Tibial nerve (tissue), 4 donors: Measurements from ENCODE around the gene CNIH3. TPM values are rescaled to one million over a fixed set of nuclear protein-coding genes. Genes with fewer than 3 reads are reported as not detected.

Experiments used
- DNase-seq, 2 donors: peaks; one replicate each; pipeline ENCODE4 v3.0.0-alpha.2; 2019; ENCODE audit warnings: low spot score in 2 of 2
- H3K27ac ChIP-seq, 4 donors: fragments of 200-600 bp; sonication (generic) in 3 of 4; one replicate each; pipeline ENCODE4 v1.5.1; 2017 to 2019; ENCODE audit warnings: mild to moderate bottlenecking in 1 of 4
- H3K27me3 ChIP-seq, 2 donors: fragments of 200-600 bp; sonication (generic) in 1 of 2; one replicate each; pipeline versions ENCODE4 v1.5.1 to v1.6.0; 2017 to 2019
- H3K36me3 ChIP-seq, 3 donors: fragments of 200-600 bp; sonication (generic); one replicate each; pipeline ENCODE4 v1.5.1; 2018 to 2019
- H3K4me1 ChIP-seq, 4 donors: fragments of 200-600 bp; sonication (generic) in 3 of 4; one replicate each; pipeline ENCODE4 v1.5.1; 2017 to 2019
- H3K4me3 ChIP-seq, 4 donors: fragments of 200-600 bp; sonication (generic) in 3 of 4; one replicate each; pipeline ENCODE4 v1.5.1; 2017 to 2019; ENCODE audit warnings: mild to moderate bottlenecking in 1 of 4, moderate library complexity in 1 of 4
- H3K9me3 ChIP-seq, 4 donors: fragments of 200-600 bp; sonication (generic) in 3 of 4; one replicate each; pipeline ENCODE4 v1.5.1; 2017 to 2019
- CTCF ChIP-seq, 5 experiments: fragments of 200-600 bp in 3 of 5; fragments of 450-650 bp in 2 of 5; sonication (generic) in 3 of 5; IDR thresholded peaks; one replicate each; pipeline ENCODE4 v1.5.1; 2016 to 2019; ENCODE audit warnings: antibody characterized with exemption in 5 of 5, mild to moderate bottlenecking in 3 of 5, moderate library complexity in 2 of 5
- EP300 ChIP-seq, 2 donors: sonication (generic); formaldehyde crosslinking; IDR thresholded peaks; one replicate each; pipeline ENCODE4 v1.6.1; 2017; ENCODE audit warnings: antibody characterized with exemption in 2 of 2, mild to moderate bottlenecking in 1 of 2
- POLR2A ChIP-seq, 2 donors: fragments of 450-650 bp; IDR thresholded peaks; one replicate each; pipeline ENCODE4 v1.6.1; 2017; ENCODE audit warnings: antibody characterized with exemption in 2 of 2, mild to moderate bottlenecking in 2 of 2, moderate library complexity in 2 of 2
- WGBS, 2 donors: methylation state at CpG; one replicate each; pipeline ENCODE4 v1.1.5; 2018; 5-methylcytosine and 5-hydroxymethylcytosine counted together
- total RNA-seq, 4 donors: library from RNA; depleted of rRNA; stranded (reverse); fragments of >200 nt; gene quantifications; one replicate each; pipeline ENCODE4 v1.1.0, GENCODE V29; 2016

The CNIH3 gene
- total RNA-seq, 4 donors from 2014 or later, result 1.8 to 7.6 (median 4.7) TPM

GRCh38 chr1:224665016-224665415 lies 48.9 kb downstream of the CNIH3 start:
- no peaks in the 10 kb centered on the region for H3K36me3 ChIP-seq
- TF ChIP-seq EP300 (IDR thresholded peaks at IDR 0.05) (no peak), CTCF (IDR thresholded peaks at IDR 0.05) (no peak), POLR2A (IDR thresholded peaks at IDR 0.05) (no peak)
- no peaks in the 10 kb centered on the region for H3K27me3 ChIP-seq
- no peak overlapping the region for H3K4me3 ChIP-seq
- no peak overlapping the region for H3K27ac ChIP-seq
- no peaks in the 10 kb centered on the region for H3K9me3 ChIP-seq
- DNase-seq, result no peak
- 86 to 94% methylated on average over 3 of the region's 3 CpGs for WGBS, 2 donors
- H3K4me1 ChIP-seq, result peaks cover 0 to 3% (median 0%) of the 10 kb centered on the region in 4 donors

GRCh38 chr1:224666078-224666477 lies 50.0 kb downstream of the CNIH3 start:
- no peaks in the 10 kb centered on the region for H3K9me3 ChIP-seq
- H3K4me3 ChIP-seq, result no peak overlapping the region
- peaks cover 0 to 3% (median 0%) of the 10 kb centered on the region in 4 donors for H3K4me1 ChIP-seq
- H3K36me3 ChIP-seq, result no peaks in the 10 kb centered on the region
- no peak overlapping the region for H3K27ac ChIP-seq
- H3K27me3 ChIP-seq, result no peaks in the 10 kb centered on the region
- DNase-seq, result no peak
- TF ChIP-seq CTCF (IDR thresholded peaks at IDR 0.05) (no peak), EP300 (IDR thresholded peaks at IDR 0.05) (no peak), POLR2A (IDR thresholded peaks at IDR 0.05) (no peak)

GRCh38 chr1:224666913-224667312 lies 50.8 kb downstream of the CNIH3 start:
- no peak overlapping the region for H3K27ac ChIP-seq
- no peaks in the 10 kb centered on the region for H3K9me3 ChIP-seq
- no peak overlapping the region for H3K4me3 ChIP-seq
- WGBS, 2 donors, result 44 to 51% methylated on average over 2 of the region's 2 CpGs
- no peaks in the 10 kb centered on the region for H3K27me3 ChIP-seq
- DNase-seq, result no peak
- H3K36me3 ChIP-seq, result no peaks in the 10 kb centered on the region
- TF ChIP-seq CTCF (IDR thresholded peaks at IDR 0.05) (no peak), POLR2A (IDR thresholded peaks at IDR 0.05) (no peak), EP300 (IDR thresholded peaks at IDR 0.05) (no peak)
- H3K4me1 ChIP-seq, result peaks cover 0 to 3% (median 0%) of the 10 kb centered on the region in 4 donors

- Histone ChIP-seq H3K4me1 (peaks cover 0 to 3% (median 0%) of the 10 kb centered on the region in 4 donors), H3K9me3 (no peaks in the 10 kb centered on the region), H3K27ac (no peak overlapping the region), H3K36me3 (no peaks in the 10 kb centered on the region), H3K4me3 (no peak overlapping the region), H3K27me3 (no peaks in the 10 kb centered on the region)
- WGBS, 2 donors, result 53 to 61% methylated on average over 3 of the region's 3 CpGs
- no peak for TF ChIP-seq EP300 (IDR thresholded peaks at IDR 0.05)
- TF ChIP-seq POLR2A (IDR thresholded peaks at IDR 0.05), result no peak
- no peak for TF ChIP-seq CTCF (IDR thresholded peaks at IDR 0.05)
- DNase-seq, result no peak
Measured at GRCh38 chr1:224668984-224669383, 52.9 kb downstream of the CNIH3 start.

GRCh38 chr1:224669403-224669802 lies 53.3 kb downstream of the CNIH3 start:
- TF ChIP-seq CTCF (IDR thresholded peaks at IDR 0.05), result no peak
- no peak for TF ChIP-seq POLR2A (IDR thresholded peaks at IDR 0.05)
- TF ChIP-seq EP300 (IDR thresholded peaks at IDR 0.05), result no peak
- Histone ChIP-seq H3K9me3 (no peaks in the 10 kb centered on the region), H3K4me3 (no peak overlapping the region), H3K27me3 (no peaks in the 10 kb centered on the region), H3K36me3 (no peaks in the 10 kb centered on the region), H3K27ac (no peak overlapping the region), H3K4me1 (peaks cover 0 to 3% (median 0%) of the 10 kb centered on the region in 4 donors)
- DNase-seq, result no peak
- WGBS, 2 donors, result 71 to 72% methylated on average over 3 of the region's 3 CpGs
